HFF-Myc (cell line): ENCODE results near the gene MLXIP.
A peak's percentile ranks its signal among the peaks of the same experiment; 100 is the strongest.

Source experiments
- DNase-seq: peaks from one replicate; pipeline ENCODE4 v3.0.0-alpha.2; 2011; ENCODE audit warnings: low read depth; ENCODE audit errors: extremely low read depth
- H3K4me3 ChIP-seq: replicated peaks from 2 replicates; pipeline ENCODE4 v1.5.1; 2011; ENCODE audit warnings: low read depth, mild to moderate bottlenecking, control low read depth, low read length
- TF ChIP-seq, protein P1 (sequence below): IDR thresholded peaks from 2 replicates; pipeline ENCODE4 v1.5.1; 2012; ENCODE audit warnings: mild to moderate bottlenecking, low read depth, low read length, control low read depth; ENCODE audit errors: missing control alignments

Gene MLXIP

DNA sequence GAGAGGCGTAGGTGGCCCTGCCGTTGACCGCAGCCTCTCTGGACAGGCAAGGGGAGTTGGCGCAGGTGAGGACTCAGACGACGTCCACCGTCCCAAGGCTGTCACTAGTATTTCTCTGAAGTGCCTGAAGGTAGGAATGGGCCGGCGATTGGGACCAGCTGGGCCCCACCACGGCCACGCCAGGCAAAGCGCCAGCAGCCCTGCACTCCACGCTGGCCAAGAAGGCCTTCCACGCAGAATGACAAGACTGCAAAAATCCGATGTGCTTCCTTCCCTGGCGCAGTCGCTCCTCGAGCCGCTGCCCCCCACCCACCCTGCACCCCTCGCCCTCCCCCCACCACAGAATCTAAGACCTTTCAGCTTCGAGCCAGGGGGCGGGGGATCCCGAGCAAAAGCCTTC, 17.3 kb upstream of the MLXIP start:
- DNase-seq = no peak
- TF ChIP-seq, protein P1, sequence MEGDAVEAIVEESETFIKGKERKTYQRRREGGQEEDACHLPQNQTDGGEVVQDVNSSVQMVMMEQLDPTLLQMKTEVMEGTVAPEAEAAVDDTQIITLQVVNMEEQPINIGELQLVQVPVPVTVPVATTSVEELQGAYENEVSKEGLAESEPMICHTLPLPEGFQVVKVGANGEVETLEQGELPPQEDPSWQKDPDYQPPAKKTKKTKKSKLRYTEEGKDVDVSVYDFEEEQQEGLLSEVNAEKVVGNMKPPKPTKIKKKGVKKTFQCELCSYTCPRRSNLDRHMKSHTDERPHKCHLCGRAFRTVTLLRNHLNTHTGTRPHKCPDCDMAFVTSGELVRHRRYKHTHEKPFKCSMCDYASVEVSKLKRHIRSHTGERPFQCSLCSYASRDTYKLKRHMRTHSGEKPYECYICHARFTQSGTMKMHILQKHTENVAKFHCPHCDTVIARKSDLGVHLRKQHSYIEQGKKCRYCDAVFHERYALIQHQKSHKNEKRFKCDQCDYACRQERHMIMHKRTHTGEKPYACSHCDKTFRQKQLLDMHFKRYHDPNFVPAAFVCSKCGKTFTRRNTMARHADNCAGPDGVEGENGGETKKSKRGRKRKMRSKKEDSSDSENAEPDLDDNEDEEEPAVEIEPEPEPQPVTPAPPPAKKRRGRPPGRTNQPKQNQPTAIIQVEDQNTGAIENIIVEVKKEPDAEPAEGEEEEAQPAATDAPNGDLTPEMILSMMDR = no peak
- no peak overlapping the region for H3K4me3 ChIP-seq

DNA sequence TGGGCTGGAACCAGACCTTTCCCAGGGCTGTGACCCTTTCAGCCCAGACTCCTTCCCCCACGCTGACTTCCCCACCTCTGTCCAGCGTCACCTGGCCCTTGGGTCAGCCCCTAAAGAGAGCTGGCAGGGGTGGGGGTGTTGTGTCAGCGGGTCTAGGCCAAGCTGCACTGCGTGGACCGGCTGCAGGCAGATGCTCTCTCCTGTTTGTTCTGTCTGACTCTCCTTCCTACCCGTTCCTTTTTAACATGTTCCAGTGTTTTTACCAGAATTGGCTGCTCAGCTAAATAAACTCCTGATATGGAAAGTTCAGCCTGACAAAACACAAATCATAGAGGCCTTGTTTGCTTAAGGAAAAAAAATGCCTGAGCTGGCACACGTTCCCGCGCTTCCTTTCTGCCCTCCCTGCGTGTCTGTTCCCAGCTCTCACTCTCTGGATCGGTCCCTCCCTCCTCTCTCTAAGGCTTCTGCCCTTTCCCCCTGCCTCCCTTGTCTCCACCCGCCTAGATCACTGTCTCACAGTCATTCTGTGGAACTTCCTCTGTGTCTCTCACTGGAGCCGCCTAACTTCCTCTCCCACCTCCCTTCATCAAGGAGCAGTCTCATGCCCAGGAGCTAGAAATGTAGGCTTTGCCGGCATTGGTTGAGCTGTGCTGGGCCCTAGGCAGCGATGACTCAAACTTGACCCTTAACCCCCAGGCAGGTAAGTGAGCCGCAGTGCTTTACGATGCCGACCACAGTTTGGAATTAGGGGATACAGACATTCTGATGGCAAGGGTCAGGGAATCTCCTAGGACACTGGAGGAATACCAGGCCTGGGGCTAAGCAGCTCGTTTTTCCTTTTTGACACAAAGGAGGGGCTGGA, 15.5 kb upstream of the MLXIP start:
- no peak overlapping the region for H3K4me3 ChIP-seq
- no peak for DNase-seq
- TF ChIP-seq, protein P1 = no peak

DNA sequence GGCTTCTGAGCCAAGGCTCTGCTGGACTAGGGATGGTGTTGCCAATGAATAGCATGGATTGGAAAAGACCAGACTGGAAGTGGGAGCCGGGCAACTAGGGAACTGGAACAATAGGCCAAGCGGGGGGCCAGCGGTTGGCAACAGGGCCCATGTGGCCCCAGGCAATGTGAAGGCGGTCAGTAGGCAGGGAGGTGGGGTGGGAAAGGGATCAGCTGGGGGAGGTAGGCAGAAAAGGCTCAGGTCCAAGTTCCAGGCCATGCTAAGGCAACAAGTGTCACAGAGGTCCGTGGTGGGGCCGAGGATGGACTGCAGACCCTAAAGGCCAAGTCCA, 14.9 kb upstream of the MLXIP start:
- H3K4me3 ChIP-seq = no peak overlapping the region
- no peak for DNase-seq
- TF ChIP-seq, protein P1 = no peak

DNA sequence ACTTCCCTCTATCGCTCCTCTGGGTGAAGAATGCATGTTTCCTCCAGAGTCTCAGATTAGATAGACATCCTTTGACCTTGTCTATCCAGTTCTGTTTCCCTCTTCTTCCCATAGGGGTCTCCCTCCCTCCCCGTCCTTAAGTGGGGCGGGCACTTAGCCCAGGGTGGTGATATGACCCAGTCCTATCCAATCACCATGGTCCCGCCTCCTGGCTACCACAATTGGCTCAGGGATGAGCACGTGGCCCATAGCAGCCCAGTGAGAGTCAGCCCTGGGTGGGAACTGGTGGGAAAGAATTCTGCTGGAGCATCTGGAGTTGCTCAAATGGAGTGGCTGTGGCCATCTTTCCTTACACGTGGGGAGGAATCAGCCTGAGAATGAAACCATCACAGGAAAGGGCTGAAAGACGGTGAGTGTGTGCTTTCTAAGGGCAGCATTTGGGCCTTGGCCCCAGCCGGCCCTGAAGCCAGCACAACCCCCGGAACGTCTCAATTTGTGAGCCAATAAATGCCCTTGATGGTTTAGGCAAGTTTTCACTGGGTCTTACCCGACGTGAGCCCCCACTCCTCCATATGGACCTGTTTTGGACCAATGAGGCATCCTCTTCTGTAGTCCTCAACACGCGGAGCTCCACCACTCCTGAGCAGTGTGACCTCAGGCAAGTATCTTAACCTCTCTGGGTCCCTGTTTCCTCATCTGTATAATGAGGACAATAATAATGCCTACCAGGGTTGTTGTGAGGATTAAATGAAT, 14.4 kb upstream of the MLXIP start:
- peak overlapping the region; percentile 27 for H3K4me3 ChIP-seq

DNA sequence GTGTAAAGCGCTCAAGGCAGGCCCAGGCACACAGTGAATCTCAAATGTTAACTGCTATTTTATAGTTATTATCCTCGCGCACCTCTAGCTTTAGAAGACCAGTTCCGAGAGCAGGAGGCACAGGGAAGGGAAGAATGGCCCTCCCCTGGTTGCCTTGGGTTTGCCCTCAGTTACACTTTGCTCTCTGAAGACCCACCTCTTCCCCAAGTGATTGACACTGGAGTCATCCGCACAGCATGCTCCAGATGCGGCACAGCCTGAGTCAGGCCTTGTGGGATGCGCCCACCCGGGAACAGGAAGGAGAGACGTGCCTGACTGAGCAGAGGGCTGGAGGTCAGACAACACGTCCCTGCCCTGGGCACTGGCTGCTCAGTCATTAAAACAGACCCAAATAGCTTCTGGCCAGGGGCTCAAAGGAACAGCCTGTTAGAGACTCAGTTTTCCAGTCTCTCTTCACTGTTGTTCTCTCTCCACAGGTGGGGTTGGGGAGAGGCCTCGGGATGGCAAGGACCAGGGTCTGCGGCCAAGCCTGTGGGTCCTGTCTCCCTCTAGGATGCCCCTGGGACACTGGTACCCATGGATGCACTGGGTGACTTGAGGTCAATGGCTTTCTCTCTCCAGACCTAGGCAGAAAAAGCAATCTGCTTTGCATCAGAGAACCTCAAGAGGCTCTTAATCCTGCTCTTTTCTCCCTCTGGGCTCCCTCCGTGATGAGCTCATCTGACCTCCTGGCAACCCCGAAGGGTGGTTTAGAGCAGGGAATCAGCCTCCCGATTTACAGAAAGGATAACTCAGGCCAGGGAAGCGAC, 13.6 kb upstream of the MLXIP start:
- DNase-seq = peak; percentile 79
- peak overlapping the region; percentile 27 for H3K4me3 ChIP-seq
- TF ChIP-seq, protein P1 = no peak

More for the DNA sequence above, 14.4 kb upstream of the MLXIP start:
- DNase-seq = peak; percentile 91
- TF ChIP-seq, protein P1 = peak; percentile 73

DNA sequence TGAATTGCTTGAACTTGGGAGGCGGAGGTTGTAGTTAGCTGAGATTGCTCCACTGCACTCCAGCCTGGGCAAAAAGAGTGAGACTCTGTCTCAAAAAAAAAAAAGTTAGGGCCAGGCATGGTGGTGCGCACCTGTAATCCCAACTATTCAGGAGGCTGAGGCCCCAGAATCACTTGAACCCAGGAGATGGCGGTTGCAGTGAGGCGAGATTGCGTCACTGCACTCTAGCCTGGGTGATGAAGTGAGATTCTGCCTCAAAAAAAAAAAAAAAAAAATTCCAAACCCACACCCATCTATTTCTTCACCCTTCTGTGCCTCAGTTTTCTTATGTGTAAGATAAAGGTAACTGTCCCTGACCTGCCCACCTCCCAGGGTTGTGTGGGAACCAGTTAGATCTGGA, 11.0 kb upstream of the MLXIP start:
- no peak for DNase-seq
- TF ChIP-seq, protein P1 = no peak
- no peak overlapping the region for H3K4me3 ChIP-seq
